Tibial nerve (tissue), 4 donors: Measurements from ENCODE around the gene TUT7.
"Not testable (repeated sequence)": the region's sequence is repeated elsewhere in the genome, so short reads cannot be mapped to it uniquely, and the experiment has no call there.

Source experiments
- EP300 ChIP-seq, 2 donors: sonication (generic); formaldehyde crosslinking; IDR thresholded peaks; one replicate each; pipeline ENCODE4 v1.6.1; 2017; ENCODE audit warnings: antibody characterized with exemption in 2 of 2, mild to moderate bottlenecking in 1 of 2
- TF ChIP-seq, protein P1 (sequence below), 5 experiments: fragments of 200-600 bp in 3 of 5; fragments of 450-650 bp in 2 of 5; sonication (generic) in 3 of 5; IDR thresholded peaks; one replicate each; pipeline ENCODE4 v1.5.1; 2016 to 2019; ENCODE audit warnings: antibody characterized with exemption in 5 of 5, mild to moderate bottlenecking in 3 of 5, moderate library complexity in 2 of 5

DNA sequence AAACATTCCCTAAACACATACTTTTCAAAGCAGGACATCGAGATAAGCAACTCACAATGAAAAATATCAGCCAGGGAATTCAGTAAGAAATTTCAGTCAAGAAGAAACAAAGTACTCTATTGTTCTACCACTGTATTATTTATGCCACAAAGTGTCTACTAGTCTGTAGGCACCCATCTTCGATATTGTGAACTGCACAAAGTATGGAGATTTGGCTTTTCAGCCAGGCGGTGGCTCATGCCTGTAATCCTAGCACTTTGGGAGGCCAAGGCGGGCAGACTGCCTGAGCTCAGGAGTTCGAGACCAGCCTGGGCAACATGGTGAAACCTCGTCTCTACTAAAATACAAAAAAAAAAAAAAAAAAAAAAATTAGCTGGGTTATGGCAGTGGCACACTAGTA lies 63.9 kb downstream of the TUT7 start:
- TF ChIP-seq, protein P1, sequence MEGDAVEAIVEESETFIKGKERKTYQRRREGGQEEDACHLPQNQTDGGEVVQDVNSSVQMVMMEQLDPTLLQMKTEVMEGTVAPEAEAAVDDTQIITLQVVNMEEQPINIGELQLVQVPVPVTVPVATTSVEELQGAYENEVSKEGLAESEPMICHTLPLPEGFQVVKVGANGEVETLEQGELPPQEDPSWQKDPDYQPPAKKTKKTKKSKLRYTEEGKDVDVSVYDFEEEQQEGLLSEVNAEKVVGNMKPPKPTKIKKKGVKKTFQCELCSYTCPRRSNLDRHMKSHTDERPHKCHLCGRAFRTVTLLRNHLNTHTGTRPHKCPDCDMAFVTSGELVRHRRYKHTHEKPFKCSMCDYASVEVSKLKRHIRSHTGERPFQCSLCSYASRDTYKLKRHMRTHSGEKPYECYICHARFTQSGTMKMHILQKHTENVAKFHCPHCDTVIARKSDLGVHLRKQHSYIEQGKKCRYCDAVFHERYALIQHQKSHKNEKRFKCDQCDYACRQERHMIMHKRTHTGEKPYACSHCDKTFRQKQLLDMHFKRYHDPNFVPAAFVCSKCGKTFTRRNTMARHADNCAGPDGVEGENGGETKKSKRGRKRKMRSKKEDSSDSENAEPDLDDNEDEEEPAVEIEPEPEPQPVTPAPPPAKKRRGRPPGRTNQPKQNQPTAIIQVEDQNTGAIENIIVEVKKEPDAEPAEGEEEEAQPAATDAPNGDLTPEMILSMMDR (IDR thresholded peaks at IDR 0.05): not testable (repeated sequence)
- TF ChIP-seq EP300 (IDR thresholded peaks at IDR 0.05): not testable (repeated sequence)
